HL-60 (cell line): ENCODE data around the gene DERA.

Experiments
- GABPA ChIP-seq: IDR thresholded peaks from 2 replicates; pipeline ENCODE4 v1.6.1; 2012; ENCODE audit warnings: low read depth
- POLR2AphosphoS5 ChIP-seq: IDR thresholded peaks from 2 replicates; pipeline ENCODE4 v1.6.1; 2012; ENCODE audit warnings: low read depth
- TF ChIP-seq, protein P1 (sequence below): IDR thresholded peaks from one replicate; pipeline ENCODE4 v1.5.1; 2011; ENCODE audit warnings: low read length, control low read depth, inconsistent platforms; ENCODE audit not compliant: insufficient read depth
- TF ChIP-seq, protein P2 (sequence below): IDR thresholded peaks from 2 replicates; pipeline ENCODE4 v1.6.1; 2012; ENCODE audit warnings: low read depth; ENCODE audit not compliant: insufficient replicate concordance

DNA sequence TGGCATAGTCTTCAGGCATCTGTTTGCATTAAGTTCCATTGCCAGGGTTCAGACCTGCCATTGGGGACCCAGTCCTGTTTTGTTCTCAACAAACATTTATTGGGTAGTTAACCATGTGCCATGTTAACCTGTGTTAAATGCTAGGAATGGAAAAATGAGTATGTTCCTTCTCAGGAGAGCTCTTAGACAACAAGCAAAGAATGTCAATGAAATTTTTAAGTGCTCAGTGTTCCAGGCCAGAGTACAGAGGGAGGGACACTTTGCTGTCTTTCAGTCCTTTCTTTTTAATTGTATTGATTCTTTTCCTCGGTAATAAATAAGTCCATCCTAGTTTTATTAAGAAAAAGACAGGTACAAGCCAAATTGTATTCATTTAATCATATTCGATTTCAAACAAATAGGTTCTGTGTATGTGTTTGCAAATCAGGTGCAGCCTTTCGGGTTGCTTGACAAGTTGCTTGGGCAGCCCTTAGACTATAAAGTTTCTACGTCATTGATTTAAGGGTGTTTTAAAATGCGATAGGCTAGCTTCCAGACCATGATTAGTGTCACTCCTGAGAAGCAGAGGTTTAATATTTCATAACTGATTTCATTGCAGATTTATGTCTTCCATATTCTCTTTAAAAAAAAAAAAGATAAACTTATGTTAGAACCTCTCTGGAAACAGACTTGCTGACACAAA, 123.1 kb downstream of the DERA start:
- no peak for TF ChIP-seq POLR2AphosphoS5
- no peak for TF ChIP-seq GABPA
- TF ChIP-seq, protein P1, sequence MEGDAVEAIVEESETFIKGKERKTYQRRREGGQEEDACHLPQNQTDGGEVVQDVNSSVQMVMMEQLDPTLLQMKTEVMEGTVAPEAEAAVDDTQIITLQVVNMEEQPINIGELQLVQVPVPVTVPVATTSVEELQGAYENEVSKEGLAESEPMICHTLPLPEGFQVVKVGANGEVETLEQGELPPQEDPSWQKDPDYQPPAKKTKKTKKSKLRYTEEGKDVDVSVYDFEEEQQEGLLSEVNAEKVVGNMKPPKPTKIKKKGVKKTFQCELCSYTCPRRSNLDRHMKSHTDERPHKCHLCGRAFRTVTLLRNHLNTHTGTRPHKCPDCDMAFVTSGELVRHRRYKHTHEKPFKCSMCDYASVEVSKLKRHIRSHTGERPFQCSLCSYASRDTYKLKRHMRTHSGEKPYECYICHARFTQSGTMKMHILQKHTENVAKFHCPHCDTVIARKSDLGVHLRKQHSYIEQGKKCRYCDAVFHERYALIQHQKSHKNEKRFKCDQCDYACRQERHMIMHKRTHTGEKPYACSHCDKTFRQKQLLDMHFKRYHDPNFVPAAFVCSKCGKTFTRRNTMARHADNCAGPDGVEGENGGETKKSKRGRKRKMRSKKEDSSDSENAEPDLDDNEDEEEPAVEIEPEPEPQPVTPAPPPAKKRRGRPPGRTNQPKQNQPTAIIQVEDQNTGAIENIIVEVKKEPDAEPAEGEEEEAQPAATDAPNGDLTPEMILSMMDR, result no peak
- TF ChIP-seq, protein P2, sequence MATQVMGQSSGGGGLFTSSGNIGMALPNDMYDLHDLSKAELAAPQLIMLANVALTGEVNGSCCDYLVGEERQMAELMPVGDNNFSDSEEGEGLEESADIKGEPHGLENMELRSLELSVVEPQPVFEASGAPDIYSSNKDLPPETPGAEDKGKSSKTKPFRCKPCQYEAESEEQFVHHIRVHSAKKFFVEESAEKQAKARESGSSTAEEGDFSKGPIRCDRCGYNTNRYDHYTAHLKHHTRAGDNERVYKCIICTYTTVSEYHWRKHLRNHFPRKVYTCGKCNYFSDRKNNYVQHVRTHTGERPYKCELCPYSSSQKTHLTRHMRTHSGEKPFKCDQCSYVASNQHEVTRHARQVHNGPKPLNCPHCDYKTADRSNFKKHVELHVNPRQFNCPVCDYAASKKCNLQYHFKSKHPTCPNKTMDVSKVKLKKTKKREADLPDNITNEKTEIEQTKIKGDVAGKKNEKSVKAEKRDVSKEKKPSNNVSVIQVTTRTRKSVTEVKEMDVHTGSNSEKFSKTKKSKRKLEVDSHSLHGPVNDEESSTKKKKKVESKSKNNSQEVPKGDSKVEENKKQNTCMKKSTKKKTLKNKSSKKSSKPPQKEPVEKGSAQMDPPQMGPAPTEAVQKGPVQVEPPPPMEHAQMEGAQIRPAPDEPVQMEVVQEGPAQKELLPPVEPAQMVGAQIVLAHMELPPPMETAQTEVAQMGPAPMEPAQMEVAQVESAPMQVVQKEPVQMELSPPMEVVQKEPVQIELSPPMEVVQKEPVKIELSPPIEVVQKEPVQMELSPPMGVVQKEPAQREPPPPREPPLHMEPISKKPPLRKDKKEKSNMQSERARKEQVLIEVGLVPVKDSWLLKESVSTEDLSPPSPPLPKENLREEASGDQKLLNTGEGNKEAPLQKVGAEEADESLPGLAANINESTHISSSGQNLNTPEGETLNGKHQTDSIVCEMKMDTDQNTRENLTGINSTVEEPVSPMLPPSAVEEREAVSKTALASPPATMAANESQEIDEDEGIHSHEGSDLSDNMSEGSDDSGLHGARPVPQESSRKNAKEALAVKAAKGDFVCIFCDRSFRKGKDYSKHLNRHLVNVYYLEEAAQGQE, result no peak
